Limb (tissue), 2 donors: Measurements from ENCODE around the gene ELAVL2.

Source experiments
- DNase-seq, 2 donors: peaks; one replicate each; pipeline ENCODE4 v3.0.0-alpha.2; 2016; ENCODE audit errors: extremely low spot score in 2 of 2

The ELAVL2 gene

GRCh38 chr9:23771746-23772384, 54.2 kb downstream of the ELAVL2 start:
- DNase-seq: no peak

DNA sequence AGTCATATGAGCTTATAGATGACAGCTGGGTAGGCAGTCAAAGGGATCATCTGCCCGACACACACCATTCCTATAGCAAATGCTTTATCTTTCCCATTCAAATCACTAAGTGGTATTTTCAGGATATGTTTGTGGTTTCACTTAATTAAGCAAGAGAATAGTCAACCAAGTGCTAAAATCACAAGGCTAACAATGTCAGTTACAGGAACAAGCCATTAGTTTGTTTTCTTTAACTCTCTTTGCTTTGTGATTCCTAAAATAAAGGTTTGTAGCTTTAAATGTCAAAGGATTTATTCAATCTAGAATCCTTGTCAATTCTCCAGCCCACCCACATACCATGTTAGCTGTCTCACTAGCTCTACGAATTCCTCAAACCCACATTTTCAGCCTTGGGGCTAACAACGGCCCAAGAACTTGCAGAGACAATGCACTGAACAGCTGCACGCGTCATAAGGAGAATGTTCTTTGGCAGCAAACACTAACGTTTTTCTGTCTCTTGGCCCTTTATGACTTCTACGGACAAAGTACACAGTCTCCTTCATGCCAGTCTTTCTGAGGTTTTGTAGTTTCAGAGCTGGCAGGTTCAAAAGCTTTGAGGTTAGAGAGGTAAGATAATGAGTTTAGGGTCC, 56.6 kb downstream of the ELAVL2 start:
- DNase-seq: peak in 1 of 2 donors; percentile 36

DNA sequence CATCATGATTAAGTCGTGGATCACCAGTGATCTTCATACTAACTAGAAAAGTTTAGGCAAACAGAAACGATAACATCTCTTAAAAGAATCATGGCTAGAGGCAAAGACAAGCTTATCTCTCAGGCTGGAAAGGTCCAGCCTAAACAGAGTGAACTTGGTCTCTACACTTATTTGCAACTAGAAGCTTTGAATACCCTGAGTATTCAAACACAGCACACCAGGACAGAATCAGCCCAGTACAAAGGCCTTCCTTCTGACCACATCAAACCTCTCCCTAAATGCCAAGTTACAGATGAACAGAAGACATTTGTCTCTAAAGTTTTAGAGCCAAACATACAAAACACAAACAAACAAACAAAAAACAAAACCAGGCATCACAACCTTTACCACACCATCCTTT, 57.2 kb downstream of the ELAVL2 start:
- no peak for DNase-seq

DNA sequence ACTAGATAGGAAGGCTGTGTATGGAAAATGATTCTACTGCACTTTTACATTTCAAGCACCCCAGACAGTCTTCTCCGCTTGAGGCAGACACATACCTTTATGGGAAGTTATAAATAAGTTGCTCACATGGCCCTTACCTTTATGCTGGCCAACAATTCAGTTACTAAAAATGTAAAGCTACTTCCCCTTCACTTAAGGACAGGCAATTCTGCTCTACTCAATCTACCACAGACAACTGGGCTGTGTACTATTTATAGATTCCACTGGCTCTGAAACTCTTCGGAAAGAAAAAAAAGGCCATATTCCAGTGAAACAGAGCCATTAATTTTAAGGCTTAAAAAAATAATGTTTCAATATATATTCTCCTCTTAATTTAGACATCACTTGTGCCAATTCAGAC, 59.4 kb downstream of the ELAVL2 start:
- DNase-seq: peak in 1 of 2 donors; percentile 21

DNA sequence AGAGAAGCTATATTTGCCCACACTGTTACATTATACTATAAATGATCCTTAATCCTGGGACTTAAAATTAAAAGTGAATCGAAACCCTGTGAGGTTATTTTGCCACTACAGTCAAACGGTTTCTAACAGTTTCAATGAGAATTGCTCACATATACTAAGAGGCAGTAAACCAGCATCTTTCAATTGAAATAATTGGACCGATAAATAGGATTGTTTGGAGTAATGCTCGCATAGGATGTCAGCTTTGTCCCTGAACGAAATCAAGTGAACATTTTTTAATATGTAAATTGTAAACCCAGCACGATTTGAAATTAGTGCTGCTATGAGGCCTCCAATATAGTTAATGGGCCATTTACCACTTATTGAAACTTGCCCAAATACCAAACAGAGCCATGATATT, 60.5 kb downstream of the ELAVL2 start:
- no peak for DNase-seq

GRCh38 chr9:23764219-23764618, 61.8 kb downstream of the ELAVL2 start:
- no peak for DNase-seq

DNA sequence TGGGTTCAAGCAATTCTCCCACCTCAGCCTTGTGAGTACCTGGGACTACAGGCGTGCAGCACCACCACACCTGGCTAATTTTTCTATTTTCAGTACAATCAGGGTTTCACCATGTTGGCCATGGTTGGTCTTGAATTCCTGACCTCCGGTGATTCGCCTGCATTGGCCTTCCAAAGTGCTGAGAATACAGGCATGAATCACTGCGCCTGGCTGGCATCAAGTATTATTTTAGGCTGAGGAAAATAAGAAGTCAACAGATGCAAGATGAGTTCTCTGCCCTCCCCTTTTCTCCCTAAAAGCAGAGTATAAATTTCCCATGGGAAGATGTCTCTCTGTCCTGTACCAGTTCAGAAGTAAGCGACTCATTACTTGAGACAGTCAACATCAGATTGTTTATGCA, 71.5 kb downstream of the ELAVL2 start:
- DNase-seq: no peak

GRCh38 chr9:23752859-23753258, 73.2 kb downstream of the ELAVL2 start:
- no peak for DNase-seq

- no peak for DNase-seq
These were observed 74.4 kb downstream of the ELAVL2 start for GRCh38 chr9:23751633-23752032.

- DNase-seq: no peak
These were observed 75.2 kb downstream of the ELAVL2 start for GRCh38 chr9:23750808-23751207.

- peak in 1 of 2 donors; percentile 15 for DNase-seq
These were observed 78.7 kb downstream of the ELAVL2 start for GRCh38 chr9:23747088-23748075.

- no peak for DNase-seq
These were observed 79.7 kb downstream of the ELAVL2 start for GRCh38 chr9:23746317-23746716.

GRCh38 chr9:23743036-23743435, 83.0 kb downstream of the ELAVL2 start:
- DNase-seq: no peak

DNA sequence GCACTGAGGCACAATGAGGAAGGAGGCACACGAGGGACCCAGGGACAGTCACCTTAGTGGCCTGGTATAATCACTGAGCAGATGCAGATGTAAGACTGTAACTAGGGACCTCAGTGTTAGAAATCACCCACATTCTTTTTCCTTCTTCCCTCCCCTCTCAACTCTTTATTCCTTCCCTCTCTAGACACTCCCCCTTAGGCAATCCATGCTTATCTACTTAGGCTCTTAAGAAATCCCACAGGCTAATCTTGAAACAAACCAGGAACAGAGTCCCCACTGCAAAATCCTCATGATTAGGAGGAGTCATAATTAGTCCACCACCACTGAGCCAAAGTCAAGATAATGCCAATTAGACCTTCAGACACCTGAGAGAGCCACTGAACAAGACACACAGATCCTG, 84.7 kb downstream of the ELAVL2 start:
- no peak for DNase-seq

- no peak for DNase-seq
These were observed 85.5 kb downstream of the ELAVL2 start for GRCh38 chr9:23740531-23740930.

DNA sequence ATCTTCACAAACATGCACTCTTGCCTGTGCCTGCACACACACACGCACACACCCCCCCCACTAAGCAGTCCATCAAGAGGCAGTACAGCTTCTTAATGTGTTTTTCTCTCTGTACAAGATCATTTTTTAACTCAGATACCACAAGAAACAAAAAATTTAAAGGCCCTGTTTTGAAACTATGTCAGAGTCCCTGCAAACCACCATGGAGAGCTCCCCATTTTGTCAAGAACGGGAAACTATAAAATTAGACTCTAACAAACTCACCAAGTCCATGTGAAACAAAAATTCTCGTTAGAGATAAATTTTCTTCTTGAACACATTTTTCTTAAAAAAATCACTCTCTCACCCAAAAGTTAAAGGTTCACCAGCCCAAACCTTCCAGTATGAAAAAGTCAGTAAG, 86.3 kb downstream of the ELAVL2 start:
- no peak for DNase-seq

- no peak for DNase-seq
These were observed 89.7 kb downstream of the ELAVL2 start for GRCh38 chr9:23736293-23736692.

DNA sequence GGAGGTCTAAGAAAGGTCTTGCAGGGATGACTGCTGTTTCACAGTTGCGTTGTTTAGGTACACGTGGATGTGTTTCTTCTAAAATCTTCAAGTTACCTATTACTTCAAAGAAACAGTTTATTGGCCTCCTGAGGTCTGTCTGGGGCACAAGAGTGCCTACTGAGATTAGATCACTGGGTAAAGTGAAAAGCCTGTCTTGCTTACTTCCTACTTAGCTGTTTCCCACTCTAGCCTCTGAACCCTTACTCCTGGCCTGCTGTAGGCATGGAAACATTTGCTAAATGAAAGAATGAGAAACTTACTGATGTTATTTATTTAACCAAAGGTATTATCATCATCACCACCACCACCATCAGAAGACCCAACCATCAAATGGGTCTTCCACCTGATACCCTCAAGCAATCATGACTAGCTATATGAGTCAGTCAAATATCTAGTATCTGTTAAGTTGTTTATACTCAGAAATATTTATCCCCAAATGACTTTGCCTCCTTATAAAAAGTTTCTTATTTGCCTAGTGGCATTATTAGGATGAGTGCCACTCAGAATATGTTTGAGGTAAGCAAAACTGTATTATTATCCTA, 92.5 kb downstream of the ELAVL2 start:
- DNase-seq: no peak

DNA sequence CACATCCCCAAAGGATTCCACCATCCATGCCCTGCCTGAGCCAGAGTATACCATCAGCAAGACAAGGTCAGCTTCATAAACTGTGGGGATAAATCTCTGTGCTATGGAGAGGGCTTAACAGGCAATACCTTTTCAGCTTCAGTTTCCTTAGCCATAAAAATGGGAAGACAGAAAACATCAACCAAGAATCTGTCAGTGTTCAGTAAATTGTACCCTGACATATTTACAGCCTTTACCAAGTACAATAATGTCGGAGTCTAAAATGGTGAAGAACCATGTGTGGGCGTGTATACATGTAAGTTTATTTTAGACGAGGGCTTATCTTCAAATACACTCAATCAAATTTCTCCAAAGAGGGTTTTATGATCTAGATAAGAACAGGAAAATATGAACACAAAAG, 94.7 kb downstream of the ELAVL2 start:
- DNase-seq: no peak

- DNase-seq: no peak
These were observed 95.7 kb downstream of the ELAVL2 start for GRCh38 chr9:23730364-23730763.

DNA sequence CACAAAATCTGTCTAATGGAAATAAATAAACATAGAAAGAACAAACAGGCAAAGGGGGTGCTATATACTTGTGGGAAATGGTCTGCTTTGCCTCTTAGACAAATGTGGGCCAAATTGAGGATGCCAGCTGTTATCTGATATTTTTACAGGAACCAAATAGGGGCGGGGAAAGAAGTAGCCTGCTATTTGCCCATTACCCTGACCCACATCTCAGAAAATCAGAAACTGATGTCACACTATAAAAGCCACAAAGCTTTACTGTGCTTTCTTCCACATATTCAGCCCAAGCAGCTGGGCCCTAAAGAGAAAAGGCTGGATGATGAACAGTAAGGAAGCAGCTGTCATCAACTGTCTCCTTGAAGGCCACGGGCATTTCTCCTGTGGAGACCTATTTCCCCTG, 97.3 kb downstream of the ELAVL2 start:
- no peak for DNase-seq
